Breast epithelium (tissue), 3 donors: ENCODE measurements around the gene SYNJ2.

Experiments
- CTCF ChIP-seq, 3 donors: fragments of 450-650 bp; IDR thresholded peaks; one replicate each; pipeline ENCODE4 v1.5.1; 2016 to 2017; ENCODE audit warnings: antibody characterized with exemption in 3 of 3, mild to moderate bottlenecking in 3 of 3, moderate library complexity in 3 of 3
- POLR2A ChIP-seq: fragments of 450-650 bp; IDR thresholded peaks from one replicate; pipeline ENCODE4 v1.6.1; 2016; ENCODE audit warnings: antibody characterized with exemption, mild to moderate bottlenecking, moderate library complexity
- POLR2AphosphoS5 ChIP-seq, 3 donors: sonication (generic); formaldehyde crosslinking; IDR thresholded peaks; one replicate each; pipeline ENCODE4 v1.6.1; 2017; ENCODE audit warnings: antibody characterized with exemption in 3 of 3

- TF ChIP-seq POLR2A (no peak), CTCF (IDR thresholded peaks at IDR 0.05) (no peak), POLR2AphosphoS5 (IDR thresholded peaks at IDR 0.05) (no peak)
These were observed 128.1 kb downstream of the SYNJ2 start for GRCh38 chr6:158109748-158110147.
